ENCODE results near the gene CHN1. TPM values are rescaled to one million over a fixed set of nuclear protein-coding genes. Genes with fewer than 3 reads are reported as not detected.

Gene CHN1
- polyA plus RNA-seq, 1 donor (not counting 4 experiments of a cell fraction or from before 2014, with no cell fraction given), result 2.3 TPM

- Histone ChIP-seq H2AFZ (ENCODE audit: control insufficient read depth, low read length) (no peak overlapping the region), H3K9me3 (ENCODE audit: control insufficient read depth, low read depth, low read length) (no peaks in the 10 kb centered on the region), H3K36me3 (ENCODE audit: control insufficient read depth in 2 of 2, extremely low read depth in 1 of 2, insufficient read depth in 2 of 2, low read length in 2 of 2) (no peaks in the 10 kb centered on the region), H3K9ac (ENCODE audit: control insufficient read depth, extremely low read depth, insufficient read depth, low read length) (no peak overlapping the region), H3K27me3 (ENCODE audit: control insufficient read depth, extremely low read depth, insufficient read depth, low read length) (no peaks in the 10 kb centered on the region), H3K9me1 (ENCODE audit: control insufficient read depth, extremely low read depth, insufficient read depth, low read length) (no peaks in the 10 kb centered on the region), H4K20me1 (ENCODE audit: control insufficient read depth, extremely low read depth, insufficient read depth, low read length) (no peaks in the 10 kb centered on the region), H3K27ac (ENCODE audit: control insufficient read depth, insufficient read depth, low read length) (no peak overlapping the region), H3K4me2 (ENCODE audit: control insufficient read depth, extremely low read depth, insufficient read depth, low read depth, low read length) (no peak overlapping the region), H3K4me1 (ENCODE audit: control insufficient read depth, extremely low read depth, insufficient read depth, low read length) (peaks cover 6% of the 10 kb centered on the region), H3K79me2 (ENCODE audit: control insufficient read depth, insufficient read depth, low read length) (no peaks in the 10 kb centered on the region), H3K4me3 (ENCODE audit: control insufficient read depth in 2 of 3, extremely low read depth in 1 of 3, insufficient read depth in 2 of 3, low read depth in 1 of 3, low read length in 3 of 3) (no peak overlapping the region)
- TF ChIP-seq EZH2 (IDR thresholded peaks at IDR 0.05; ENCODE audit: low read length), result no peak
- TF ChIP-seq, protein P1, sequence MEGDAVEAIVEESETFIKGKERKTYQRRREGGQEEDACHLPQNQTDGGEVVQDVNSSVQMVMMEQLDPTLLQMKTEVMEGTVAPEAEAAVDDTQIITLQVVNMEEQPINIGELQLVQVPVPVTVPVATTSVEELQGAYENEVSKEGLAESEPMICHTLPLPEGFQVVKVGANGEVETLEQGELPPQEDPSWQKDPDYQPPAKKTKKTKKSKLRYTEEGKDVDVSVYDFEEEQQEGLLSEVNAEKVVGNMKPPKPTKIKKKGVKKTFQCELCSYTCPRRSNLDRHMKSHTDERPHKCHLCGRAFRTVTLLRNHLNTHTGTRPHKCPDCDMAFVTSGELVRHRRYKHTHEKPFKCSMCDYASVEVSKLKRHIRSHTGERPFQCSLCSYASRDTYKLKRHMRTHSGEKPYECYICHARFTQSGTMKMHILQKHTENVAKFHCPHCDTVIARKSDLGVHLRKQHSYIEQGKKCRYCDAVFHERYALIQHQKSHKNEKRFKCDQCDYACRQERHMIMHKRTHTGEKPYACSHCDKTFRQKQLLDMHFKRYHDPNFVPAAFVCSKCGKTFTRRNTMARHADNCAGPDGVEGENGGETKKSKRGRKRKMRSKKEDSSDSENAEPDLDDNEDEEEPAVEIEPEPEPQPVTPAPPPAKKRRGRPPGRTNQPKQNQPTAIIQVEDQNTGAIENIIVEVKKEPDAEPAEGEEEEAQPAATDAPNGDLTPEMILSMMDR (optimal IDR thresholded peaks at IDR 0.05 in 1 of 3, IDR thresholded peaks at IDR 0.05 in 1 of 3, conservative IDR thresholded peaks at IDR 0.05 in 1 of 3; ENCODE audit: extremely low read depth in 1 of 3, insufficient read depth in 2 of 3, low read length in 3 of 3), result no peak
- DNase-seq (ENCODE audit: low read depth, low spot score) (no peak), FAIRE-seq (no peak)
- dilution Hi-C loops (cut with MboI; ENCODE audit: extremely low pct_ligation_motif_present, low sequenced_read_pairs), result no loop called here
These were observed 226.8 kb downstream of the CHN1 start for GRCh38 chr2:174778085-174778981.

DNA sequence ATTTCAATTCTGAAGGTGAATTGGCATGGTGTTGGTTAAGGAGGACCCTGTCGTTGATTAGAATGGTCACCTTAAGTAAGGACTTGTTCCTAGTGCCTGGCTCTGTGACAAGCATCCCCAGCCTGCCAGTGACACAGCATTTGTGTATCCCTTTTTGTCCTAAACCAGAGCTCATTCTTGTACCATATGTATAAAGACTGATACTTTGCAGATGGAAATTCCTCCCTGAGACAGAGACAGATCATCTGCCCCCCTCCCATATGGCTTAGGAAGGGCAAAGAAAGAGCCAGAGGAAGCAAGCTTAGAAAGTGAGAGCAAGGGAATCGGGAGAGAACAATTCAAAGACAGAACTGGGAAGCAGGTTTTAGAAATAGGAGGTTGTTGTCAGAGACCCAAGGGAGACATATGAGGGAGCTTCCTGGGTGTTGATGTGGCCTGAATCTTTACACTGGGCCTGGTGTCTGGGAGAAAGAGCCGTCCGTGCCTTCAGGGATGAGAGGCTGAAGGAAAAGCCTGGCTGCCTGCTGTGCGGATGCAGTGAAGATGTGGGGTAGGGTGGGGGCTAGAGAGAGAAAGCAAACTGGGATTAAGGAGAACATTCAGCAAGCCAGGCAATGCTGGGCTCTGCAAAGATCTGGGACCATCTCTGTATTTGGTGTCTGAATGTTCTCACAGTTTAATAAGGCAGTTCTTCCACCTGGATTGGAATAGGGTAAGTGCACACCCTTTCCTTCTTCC lies 227.7 kb downstream of the CHN1 start:
- DNase-seq (ENCODE audit: low read depth, low spot score) (no peak), FAIRE-seq (no peak)
- Histone ChIP-seq H3K9me3 (ENCODE audit: control insufficient read depth, low read depth, low read length) (no peaks in the 10 kb centered on the region), H3K4me1 (ENCODE audit: control insufficient read depth, extremely low read depth, insufficient read depth, low read length) (peaks cover 6% of the 10 kb centered on the region), H3K36me3 (ENCODE audit: control insufficient read depth in 2 of 2, extremely low read depth in 1 of 2, insufficient read depth in 2 of 2, low read length in 2 of 2) (no peaks in the 10 kb centered on the region), H2AFZ (ENCODE audit: control insufficient read depth, low read length) (no peak overlapping the region), H3K4me3 (ENCODE audit: control insufficient read depth in 2 of 3, extremely low read depth in 1 of 3, insufficient read depth in 2 of 3, low read depth in 1 of 3, low read length in 3 of 3) (no peak overlapping the region), H3K27me3 (ENCODE audit: control insufficient read depth, extremely low read depth, insufficient read depth, low read length) (no peaks in the 10 kb centered on the region), H3K9ac (ENCODE audit: control insufficient read depth, extremely low read depth, insufficient read depth, low read length) (no peak overlapping the region), H3K27ac (ENCODE audit: control insufficient read depth, insufficient read depth, low read length) (no peak overlapping the region), H3K9me1 (ENCODE audit: control insufficient read depth, extremely low read depth, insufficient read depth, low read length) (no peaks in the 10 kb centered on the region), H3K4me2 (ENCODE audit: control insufficient read depth, extremely low read depth, insufficient read depth, low read depth, low read length) (no peak overlapping the region), H3K79me2 (ENCODE audit: control insufficient read depth, insufficient read depth, low read length) (no peaks in the 10 kb centered on the region), H4K20me1 (ENCODE audit: control insufficient read depth, extremely low read depth, insufficient read depth, low read length) (no peaks in the 10 kb centered on the region)
- dilution Hi-C loops (cut with MboI; ENCODE audit: extremely low pct_ligation_motif_present, low sequenced_read_pairs), result no loop called here
- TF ChIP-seq, protein P1 (optimal IDR thresholded peaks at IDR 0.05 in 1 of 3, IDR thresholded peaks at IDR 0.05 in 1 of 3, conservative IDR thresholded peaks at IDR 0.05 in 1 of 3; ENCODE audit: extremely low read depth in 1 of 3, insufficient read depth in 2 of 3, low read length in 3 of 3), result no peak
- no peak for TF ChIP-seq EZH2 (IDR thresholded peaks at IDR 0.05; ENCODE audit: low read length)
